ENCODE data around the gene PARD3. TPM values are rescaled to one million over a fixed set of nuclear protein-coding genes. Genes with fewer than 3 reads are reported as not detected.

The PARD3 gene
- total RNA-seq, 1 experiment from 2014 or later: 29.7 TPM

GRCh38 chr10:34348917-34349485 is 466.1 kb downstream of the PARD3 start:
- no peak for DNase-seq (ENCODE audit: low read depth)

- no peak for DNase-seq (ENCODE audit: low read depth)
These were observed 467.1 kb downstream of the PARD3 start for GRCh38 chr10:34348021-34348420.

- DNase-seq (ENCODE audit: low read depth): no peak
These were observed 468.0 kb downstream of the PARD3 start for GRCh38 chr10:34347131-34347530.

GRCh38 chr10:34346516-34347100 is 468.5 kb downstream of the PARD3 start:
- no peak for DNase-seq (ENCODE audit: low read depth)

- DNase-seq (ENCODE audit: low read depth): no peak
These were observed 469.7 kb downstream of the PARD3 start for GRCh38 chr10:34345383-34345782.

GRCh38 chr10:34343764-34344163 is 471.3 kb downstream of the PARD3 start:
- no peak for DNase-seq (ENCODE audit: low read depth)

- no peak for DNase-seq (ENCODE audit: low read depth)
These were observed 473.6 kb downstream of the PARD3 start for GRCh38 chr10:34341473-34341872.

- no peak for DNase-seq (ENCODE audit: low read depth)
These were observed 474.2 kb downstream of the PARD3 start for GRCh38 chr10:34340934-34341333.

GRCh38 chr10:34339816-34340553 is 475.1 kb downstream of the PARD3 start:
- no peak for DNase-seq (ENCODE audit: low read depth)

- no peak for DNase-seq (ENCODE audit: low read depth)
These were observed 477.2 kb downstream of the PARD3 start for GRCh38 chr10:34337917-34338316.

- no peak for DNase-seq (ENCODE audit: low read depth)
These were observed 479.0 kb downstream of the PARD3 start for GRCh38 chr10:34335960-34336690.

- DNase-seq (ENCODE audit: low read depth): no peak
These were observed 480.2 kb downstream of the PARD3 start for GRCh38 chr10:34334908-34335307.

GRCh38 chr10:34333513-34333912 is 481.6 kb downstream of the PARD3 start:
- peak; percentile 2 for DNase-seq (ENCODE audit: low read depth)

- DNase-seq (ENCODE audit: low read depth): no peak
These were observed 487.9 kb downstream of the PARD3 start for GRCh38 chr10:34327184-34327583.

GRCh38 chr10:34323192-34323591 is 491.9 kb downstream of the PARD3 start:
- DNase-seq (ENCODE audit: low read depth): no peak

- DNase-seq (ENCODE audit: low read depth): no peak
These were observed 494.8 kb downstream of the PARD3 start for GRCh38 chr10:34320265-34320664.

- DNase-seq (ENCODE audit: low read depth): peak; percentile 77
These were observed 495.8 kb downstream of the PARD3 start for GRCh38 chr10:34319197-34319846.

GRCh38 chr10:34316154-34316553 is 498.9 kb downstream of the PARD3 start:
- DNase-seq (ENCODE audit: low read depth): no peak

GRCh38 chr10:34314457-34314856 is 500.6 kb downstream of the PARD3 start:
- no peak for DNase-seq (ENCODE audit: low read depth)

- no peak for DNase-seq (ENCODE audit: low read depth)
These were observed 501.2 kb downstream of the PARD3 start for GRCh38 chr10:34313888-34314287.

- no peak for DNase-seq (ENCODE audit: low read depth)
These were observed 501.7 kb downstream of the PARD3 start for GRCh38 chr10:34313353-34313752.

GRCh38 chr10:34311679-34312078 is 503.4 kb downstream of the PARD3 start:
- no peak for DNase-seq (ENCODE audit: low read depth)

All from Daoy (cell line).